Activated T-cell treated with anti-CD3 and anti-CD28 coated beads for 24 hours (primary cell): ENCODE measurements around the gene SNAPC1.
"Not testable (repeated sequence)": the region's sequence is repeated elsewhere in the genome, so short reads cannot be mapped to it uniquely, and the experiment has no call there.

Experiments
- DNase-seq: peaks from one replicate; pipeline ENCODE4 v3.0.0-alpha.2; 2020; ENCODE audit warnings: low read depth

Gene SNAPC1, protein sequence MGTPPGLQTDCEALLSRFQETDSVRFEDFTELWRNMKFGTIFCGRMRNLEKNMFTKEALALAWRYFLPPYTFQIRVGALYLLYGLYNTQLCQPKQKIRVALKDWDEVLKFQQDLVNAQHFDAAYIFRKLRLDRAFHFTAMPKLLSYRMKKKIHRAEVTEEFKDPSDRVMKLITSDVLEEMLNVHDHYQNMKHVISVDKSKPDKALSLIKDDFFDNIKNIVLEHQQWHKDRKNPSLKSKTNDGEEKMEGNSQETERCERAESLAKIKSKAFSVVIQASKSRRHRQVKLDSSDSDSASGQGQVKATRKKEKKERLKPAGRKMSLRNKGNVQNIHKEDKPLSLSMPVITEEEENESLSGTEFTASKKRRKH

GRCh38 chr14:61761959-61762786 lies at the start of gene SNAPC1:
TSS of gene SNAPC1 (plus strand) at chr14:61762420. CDS start at chr14:61762461, 41 bp downstream.
- DNase-seq, result peak; percentile 96

GRCh38 chr14:61713724-61714437 lies 48.3 kb upstream of the SNAPC1 start:
- no peak for DNase-seq

DNA sequence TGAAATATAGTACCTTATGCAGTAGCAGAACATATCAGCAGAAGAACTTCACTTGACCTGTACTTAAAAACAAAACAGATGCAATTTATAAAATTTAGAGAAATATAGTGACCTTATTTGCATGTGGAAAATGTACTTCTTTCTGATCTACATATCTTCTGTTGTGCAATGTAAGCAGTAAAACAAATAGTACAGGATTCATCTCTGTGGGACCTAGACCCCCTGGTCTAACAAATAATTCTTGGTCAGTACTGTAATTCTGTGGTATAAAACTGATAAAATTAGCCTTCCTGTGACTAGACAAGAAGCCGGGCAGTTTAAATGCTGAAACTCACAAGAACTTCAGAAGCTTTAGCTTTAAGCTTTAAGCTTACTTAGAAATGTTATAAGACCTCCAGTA lies 45.3 kb upstream of the SNAPC1 start:
- no peak for DNase-seq

DNA sequence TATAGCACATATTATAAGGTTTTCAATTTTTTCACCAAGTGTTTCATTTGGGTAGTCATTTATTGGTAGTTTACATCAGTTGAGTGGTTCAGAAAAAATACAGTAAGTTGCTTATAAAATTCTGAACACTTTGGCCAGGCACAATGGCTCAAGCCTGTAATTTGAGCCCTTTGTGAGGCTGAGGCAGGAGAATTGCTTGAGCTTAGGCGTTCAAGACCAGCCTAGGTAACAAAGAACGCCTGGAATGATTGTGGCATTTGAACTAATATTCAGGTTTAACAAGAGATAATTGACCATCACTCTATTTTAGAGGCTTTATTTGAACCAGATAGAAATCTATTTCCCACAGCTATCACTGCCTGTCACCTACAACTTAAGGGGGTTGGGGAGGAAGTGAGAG lies 44.2 kb upstream of the SNAPC1 start:
- DNase-seq, result no peak

DNA sequence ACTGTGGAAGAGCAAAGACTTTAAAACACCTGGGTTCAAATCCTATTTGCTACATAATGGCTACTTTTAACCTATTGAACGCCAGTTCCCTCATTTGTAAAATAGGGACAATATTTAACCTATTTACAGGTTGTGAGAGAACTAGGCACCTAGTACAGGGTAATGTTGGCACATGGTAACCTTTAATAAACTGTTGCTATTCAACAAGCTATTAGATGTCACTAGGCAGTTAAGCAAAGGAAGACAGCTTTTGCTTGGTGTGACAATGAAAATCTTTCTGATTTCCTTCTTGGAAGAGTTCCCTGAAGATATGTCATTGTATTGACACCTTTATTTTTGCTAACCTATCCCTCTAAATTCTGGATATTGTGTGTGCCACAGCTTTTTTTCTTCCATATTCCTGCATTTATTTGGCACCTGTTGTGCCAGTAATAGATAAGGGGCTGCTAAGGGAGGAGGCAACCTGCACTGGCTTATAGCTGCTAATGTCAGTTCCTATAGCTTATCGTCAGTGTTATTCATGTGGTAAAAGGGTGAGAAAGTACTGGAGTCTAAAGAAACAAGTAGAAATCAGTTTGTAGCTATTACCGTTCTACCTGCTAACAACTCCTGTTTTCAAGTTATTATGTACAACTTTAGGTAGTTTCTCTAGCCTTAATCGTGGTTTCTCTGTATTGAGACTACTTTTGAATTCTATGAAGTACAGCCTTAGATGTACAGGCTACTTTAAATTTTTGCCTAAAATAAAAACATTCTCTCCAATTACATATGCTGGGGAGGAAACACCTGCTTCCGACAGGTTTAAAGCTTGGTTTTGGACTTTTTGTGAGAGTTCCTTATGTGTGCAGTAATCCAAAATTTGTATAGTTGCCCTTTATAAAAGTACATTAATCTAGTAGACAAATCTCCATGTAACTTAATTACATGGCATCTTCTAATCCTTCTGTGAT lies 42.6 kb upstream of the SNAPC1 start:
- DNase-seq, result no peak

- DNase-seq, result no peak
Observed at GRCh38 chr14:61720294-61720661, 41.9 kb upstream of the SNAPC1 start.

GRCh38 chr14:61720741-61721140 lies 41.5 kb upstream of the SNAPC1 start:
- no peak for DNase-seq

GRCh38 chr14:61724133-61724532 lies 38.1 kb upstream of the SNAPC1 start:
- DNase-seq, result no peak

- DNase-seq, result no peak
Observed at GRCh38 chr14:61726778-61727658, 35.2 kb upstream of the SNAPC1 start.

GRCh38 chr14:61730756-61731373 lies 31.4 kb upstream of the SNAPC1 start:
- no peak for DNase-seq

- DNase-seq, result no peak
Observed at GRCh38 chr14:61733972-61734371, 28.2 kb upstream of the SNAPC1 start.

DNA sequence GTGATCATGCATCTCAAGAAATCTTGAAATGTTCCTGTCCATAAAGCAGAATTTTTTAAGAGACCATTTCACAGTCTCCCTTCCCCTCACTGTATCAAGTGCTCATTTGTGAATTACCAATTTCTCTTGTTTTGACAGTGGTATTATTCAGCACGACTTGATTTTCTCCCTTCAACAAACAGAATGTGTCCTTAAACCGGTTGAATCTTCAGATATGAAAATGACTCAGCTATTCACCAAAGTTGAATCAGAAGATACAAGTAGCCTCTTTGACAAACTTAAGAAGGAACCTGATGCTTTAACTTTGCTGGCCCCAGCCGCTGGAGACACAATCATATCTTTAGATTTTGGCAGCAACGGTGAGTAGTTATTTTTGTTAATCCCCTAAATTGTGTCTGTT lies 25.5 kb upstream of the SNAPC1 start:
- DNase-seq, result no peak

GRCh38 chr14:61737915-61738314 lies 24.3 kb upstream of the SNAPC1 start:
- no peak for DNase-seq

GRCh38 chr14:61739133-61739532 lies 23.1 kb upstream of the SNAPC1 start:
- no peak for DNase-seq

DNA sequence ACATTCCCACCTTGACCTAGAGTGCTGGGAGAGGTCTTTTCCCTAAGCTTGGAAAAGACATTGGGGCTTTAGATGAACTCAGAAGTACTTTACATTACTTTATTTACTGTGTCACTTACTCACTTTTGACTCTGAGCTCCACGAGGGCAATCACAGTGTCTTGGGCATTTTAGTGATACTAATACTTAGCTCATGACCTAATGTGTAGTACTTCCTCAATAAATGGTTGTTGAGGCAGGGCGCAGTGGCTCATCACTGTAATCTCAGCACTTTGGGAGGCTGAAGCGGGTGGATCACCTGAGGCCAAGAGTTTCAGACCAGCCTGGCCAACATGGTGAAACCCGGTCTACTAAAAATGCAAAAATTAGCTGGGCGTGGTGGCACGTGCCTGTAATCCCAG lies 19.8 kb upstream of the SNAPC1 start:
- DNase-seq, result no peak

- DNase-seq, result no peak
Observed at GRCh38 chr14:61744238-61744637, 18.0 kb upstream of the SNAPC1 start.

GRCh38 chr14:61746346-61746745 lies 15.9 kb upstream of the SNAPC1 start:
- not testable (repeated sequence) for DNase-seq

DNA sequence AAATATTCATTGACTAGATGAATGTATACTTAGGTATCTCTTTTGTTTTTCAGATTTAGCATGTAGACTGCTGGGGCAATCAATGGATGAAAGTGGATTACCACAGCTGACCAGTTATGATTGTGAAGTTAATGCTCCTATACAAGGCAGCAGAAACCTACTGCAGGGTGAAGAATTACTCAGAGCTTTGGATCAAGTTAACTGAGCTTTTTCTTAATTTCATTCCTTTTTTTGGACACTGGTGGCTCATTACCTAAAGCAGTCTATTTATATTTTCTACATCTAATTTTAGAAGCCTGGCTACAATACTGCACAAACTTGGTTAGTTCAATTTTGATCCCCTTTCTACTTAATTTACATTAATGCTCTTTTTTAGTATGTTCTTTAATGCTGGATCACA lies 15.3 kb upstream of the SNAPC1 start:
- DNase-seq, result no peak

GRCh38 chr14:61747342-61747741 lies 14.9 kb upstream of the SNAPC1 start:
- DNase-seq, result no peak

DNA sequence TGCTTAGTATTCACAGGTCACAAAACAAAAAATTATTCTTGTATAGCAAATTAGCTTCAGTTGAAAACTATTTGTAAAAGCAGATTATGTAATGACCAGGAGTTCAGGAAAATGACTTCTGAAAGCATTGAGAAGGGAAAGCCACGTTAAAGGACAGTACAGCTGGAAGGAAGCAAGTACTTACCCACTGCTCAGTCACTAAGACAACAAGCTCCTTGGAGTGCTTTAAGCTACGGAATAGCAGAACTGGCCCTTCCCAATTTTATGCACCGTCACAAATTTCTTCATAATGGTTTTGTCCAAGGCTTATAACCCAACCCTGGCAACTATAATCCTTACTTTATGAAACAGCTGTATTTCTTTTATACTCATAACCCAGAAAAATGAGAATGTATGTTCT lies 13.0 kb upstream of the SNAPC1 start:
- DNase-seq, result no peak
